Measurements from ENCODE around the gene WDR35. TPM values are rescaled to one million over a fixed set of nuclear protein-coding genes. Genes with fewer than 3 reads are reported as not detected.

The WDR35 gene
- total RNA-seq, 4 donors from 2014 or later: 16.3 to 24.3 (median 21.2) TPM

DNA sequence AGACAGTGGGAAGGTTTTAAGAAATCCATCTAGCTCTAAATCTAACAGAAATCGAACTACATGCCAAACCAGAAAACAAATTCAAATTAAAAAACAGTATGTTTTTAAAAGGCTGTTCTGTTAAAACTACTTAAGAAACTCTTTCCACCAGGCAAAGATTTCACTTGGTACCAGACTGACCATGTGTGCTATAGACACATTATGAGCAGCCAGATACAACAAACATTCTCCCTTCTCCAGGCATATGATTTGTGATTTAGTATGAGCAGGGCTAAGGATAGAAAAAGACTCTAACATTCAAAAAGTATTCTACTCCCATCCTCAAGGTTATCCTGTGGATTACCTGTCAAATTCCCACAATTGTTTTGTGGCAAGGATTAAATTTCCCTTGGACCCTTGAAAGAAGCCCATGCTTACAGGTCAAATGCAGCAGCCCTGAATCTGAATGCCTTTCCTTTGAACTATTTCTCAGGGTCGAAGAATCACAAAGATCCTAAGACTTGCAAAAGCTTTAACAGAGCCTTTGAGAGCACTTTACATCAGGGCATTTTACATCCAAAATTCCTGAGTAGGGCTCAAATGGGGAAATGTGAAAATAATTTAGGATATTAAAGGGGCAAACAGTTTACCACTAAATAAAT is 45.6 kb downstream of the WDR35 start:
- WGBS, 2 donors: 46 to 58% methylated on average over 2 of the region's 2 CpGs

DNA sequence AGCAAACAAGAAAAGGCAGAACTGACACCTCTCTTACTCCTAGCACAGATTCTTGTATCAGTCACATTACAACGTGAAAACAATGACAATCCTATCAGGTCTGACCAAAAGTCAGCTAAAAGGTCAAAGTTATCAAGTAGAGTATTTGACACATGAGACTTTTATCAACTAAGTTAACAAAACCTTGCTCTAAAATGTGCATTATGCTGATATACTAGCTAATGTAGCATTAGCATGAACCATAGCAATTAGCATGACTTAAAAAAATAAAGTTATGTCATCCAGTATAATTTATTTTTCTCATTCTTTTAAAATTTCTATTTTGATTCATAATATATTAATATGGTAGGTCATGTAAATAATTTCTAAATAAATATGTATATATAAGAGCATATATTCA is 46.7 kb downstream of the WDR35 start:
- Histone ChIP-seq H3K4me3 (no peak overlapping the region), H3K27ac (no peak overlapping the region), H3K36me3 (peaks cover 0 to 30% (median 0%) of the 10 kb centered on the region in 3 donors), H3K27me3 (no peaks in the 10 kb centered on the region), H3K9me3 (no peaks in the 10 kb centered on the region), H3K4me1 (no peaks in the 10 kb centered on the region)
- TF ChIP-seq CTCF (IDR thresholded peaks at IDR 0.05) (no peak), EP300 (IDR thresholded peaks at IDR 0.05) (no peak), POLR2A (IDR thresholded peaks at IDR 0.05) (no peak)
- 44 to 60% methylated on average over 1 of the region's 1 CpG for WGBS, 2 donors
- DNase-seq (ENCODE audit: low spot score in 2 of 2): no peak

More for the DNA sequence above, 45.6 kb downstream of the WDR35 start:
- Histone ChIP-seq H3K36me3 (peaks cover 0 to 30% (median 0%) of the 10 kb centered on the region in 3 donors), H3K4me3 (no peak overlapping the region), H3K4me1 (no peaks in the 10 kb centered on the region), H3K27me3 (no peaks in the 10 kb centered on the region), H3K27ac (no peak overlapping the region), H3K9me3 (no peaks in the 10 kb centered on the region)
- TF ChIP-seq POLR2A (IDR thresholded peaks at IDR 0.05) (no peak), CTCF (IDR thresholded peaks at IDR 0.05) (no peak), EP300 (IDR thresholded peaks at IDR 0.05) (no peak)
- DNase-seq (ENCODE audit: low spot score in 2 of 2): no peak

DNA sequence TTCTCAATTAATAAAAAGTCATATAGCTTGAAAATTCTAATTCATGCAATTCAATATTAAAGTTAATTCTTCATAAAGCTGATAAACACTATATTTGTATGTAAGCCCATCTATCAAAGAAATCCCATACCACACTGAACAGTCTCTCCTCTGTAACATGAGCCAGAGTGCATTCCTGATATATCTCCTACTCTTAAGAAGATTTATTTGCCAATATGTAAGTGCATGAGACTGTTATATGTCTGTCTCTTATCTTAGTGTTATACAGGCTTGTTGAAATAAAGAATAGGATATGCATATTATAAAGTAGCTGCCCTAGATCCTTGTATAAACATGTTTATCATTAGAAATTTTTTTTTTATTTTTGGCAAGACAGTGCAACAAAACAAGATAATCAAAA is 47.7 kb downstream of the WDR35 start:
- Histone ChIP-seq H3K36me3 (peaks cover 0 to 39% (median 0%) of the 10 kb centered on the region in 3 donors), H3K9me3 (no peaks in the 10 kb centered on the region), H3K27ac (no peak overlapping the region), H3K4me1 (no peaks in the 10 kb centered on the region), H3K27me3 (no peaks in the 10 kb centered on the region), H3K4me3 (no peak overlapping the region)
- DNase-seq (ENCODE audit: low spot score in 2 of 2): no peak
- no peak for TF ChIP-seq EP300 (IDR thresholded peaks at IDR 0.05)
- TF ChIP-seq CTCF (IDR thresholded peaks at IDR 0.05): no peak
- TF ChIP-seq POLR2A (IDR thresholded peaks at IDR 0.05): no peak

DNA sequence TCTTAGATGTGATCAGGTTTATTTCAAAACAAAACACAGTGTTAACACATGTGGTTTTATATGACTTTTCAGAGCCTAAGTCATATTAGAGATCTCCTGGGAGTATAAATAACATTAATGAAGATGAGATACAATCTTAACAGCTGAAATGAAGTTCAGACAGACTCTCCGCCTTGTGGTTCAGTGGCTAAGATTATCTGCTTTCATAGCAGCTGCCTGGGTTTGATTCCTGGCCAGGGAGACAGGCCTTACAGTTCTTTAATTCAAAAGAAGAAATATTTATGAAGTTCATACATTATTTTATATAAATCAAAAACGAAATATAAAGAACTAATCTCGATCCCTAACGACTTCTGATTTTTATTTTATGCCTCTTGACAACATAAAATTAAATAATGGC is 52.9 kb downstream of the WDR35 start:
- no peak overlapping the region for H3K27ac ChIP-seq
- H3K4me3 ChIP-seq: no peak overlapping the region
- H3K4me1 ChIP-seq: no peaks in the 10 kb centered on the region
- 95 to 96% methylated on average over 4 of the region's 4 CpGs for WGBS, 2 donors
- H3K36me3 ChIP-seq: peaks cover 0 to 47% (median 0%) of the 10 kb centered on the region in 3 donors
- no peak for TF ChIP-seq POLR2A (IDR thresholded peaks at IDR 0.05)
- no peak for TF ChIP-seq CTCF (IDR thresholded peaks at IDR 0.05)
- no peaks in the 10 kb centered on the region for H3K9me3 ChIP-seq
- no peaks in the 10 kb centered on the region for H3K27me3 ChIP-seq
- DNase-seq (ENCODE audit: low spot score in 2 of 2): no peak

GRCh38 chr2:19936203-19936602 is 53.7 kb downstream of the WDR35 start:
- DNase-seq (ENCODE audit: low spot score in 2 of 2): no peak
- no peak for TF ChIP-seq CTCF (IDR thresholded peaks at IDR 0.05)
- TF ChIP-seq EP300 (IDR thresholded peaks at IDR 0.05): no peak
- no peak for TF ChIP-seq POLR2A (IDR thresholded peaks at IDR 0.05)
- Histone ChIP-seq H3K9me3 (no peaks in the 10 kb centered on the region), H3K27ac (no peak overlapping the region), H3K4me3 (no peak overlapping the region), H3K4me1 (no peaks in the 10 kb centered on the region), H3K36me3 (peaks cover 0 to 51% (median 0%) of the 10 kb centered on the region in 3 donors), H3K27me3 (no peaks in the 10 kb centered on the region)
- 88 to 97% methylated on average over 2 of the region's 2 CpGs for WGBS, 2 donors

Measured in tibial nerve (tissue), 4 donors.